ENCODE measurements around the gene CD82.

Gene CD82

DNA sequence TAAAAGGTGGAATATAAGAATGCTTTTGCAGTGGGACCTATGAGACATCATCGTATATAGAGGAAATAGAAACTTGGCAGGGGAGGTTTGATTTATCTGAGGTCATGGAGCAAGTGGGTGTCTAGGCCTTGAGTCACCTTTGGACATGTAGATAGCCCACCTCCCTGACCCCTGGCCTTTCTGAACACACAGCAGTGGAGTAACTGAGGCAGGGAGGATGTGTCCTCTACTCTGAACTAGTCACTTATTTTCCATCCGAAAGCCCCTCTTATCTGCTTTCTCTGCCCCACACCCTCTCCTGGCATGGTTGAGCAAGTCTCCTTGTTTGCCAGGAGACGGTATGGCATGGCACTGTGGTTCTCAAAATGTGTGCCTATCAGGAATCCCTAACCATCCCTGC lies 7.9 kb downstream of the CD82 start:
- Histone ChIP-seq H3K4me1 (ENCODE audit: low read length) (peaks cover 34% of the 10 kb centered on the region), H4K20me1 (ENCODE audit: insufficient read depth, low read length) (peaks cover 99% of the 10 kb centered on the region), H3K27ac (ENCODE audit: low read length) (no peak overlapping the region), H3K4me3 (ENCODE audit: low read length) (no peak overlapping the region), H3K79me2 (ENCODE audit: low read length) (peaks cover 100% of the 10 kb centered on the region), H3K4me2 (ENCODE audit: low read length) (no peak overlapping the region), H3K27me3 (ENCODE audit: low read depth, low read length) (no peaks in the 10 kb centered on the region), H3K9ac (ENCODE audit: low read length) (no peak overlapping the region), H2AFZ (ENCODE audit: low read depth, low read length) (no peak overlapping the region), H3K9me3 (ENCODE audit: insufficient read depth, low read length) (no peaks in the 10 kb centered on the region), H3K36me3 (replicated peaks; ENCODE audit: low read depth, low read length) (peaks cover 71% of the 10 kb centered on the region)
- TF ChIP-seq, protein P1, sequence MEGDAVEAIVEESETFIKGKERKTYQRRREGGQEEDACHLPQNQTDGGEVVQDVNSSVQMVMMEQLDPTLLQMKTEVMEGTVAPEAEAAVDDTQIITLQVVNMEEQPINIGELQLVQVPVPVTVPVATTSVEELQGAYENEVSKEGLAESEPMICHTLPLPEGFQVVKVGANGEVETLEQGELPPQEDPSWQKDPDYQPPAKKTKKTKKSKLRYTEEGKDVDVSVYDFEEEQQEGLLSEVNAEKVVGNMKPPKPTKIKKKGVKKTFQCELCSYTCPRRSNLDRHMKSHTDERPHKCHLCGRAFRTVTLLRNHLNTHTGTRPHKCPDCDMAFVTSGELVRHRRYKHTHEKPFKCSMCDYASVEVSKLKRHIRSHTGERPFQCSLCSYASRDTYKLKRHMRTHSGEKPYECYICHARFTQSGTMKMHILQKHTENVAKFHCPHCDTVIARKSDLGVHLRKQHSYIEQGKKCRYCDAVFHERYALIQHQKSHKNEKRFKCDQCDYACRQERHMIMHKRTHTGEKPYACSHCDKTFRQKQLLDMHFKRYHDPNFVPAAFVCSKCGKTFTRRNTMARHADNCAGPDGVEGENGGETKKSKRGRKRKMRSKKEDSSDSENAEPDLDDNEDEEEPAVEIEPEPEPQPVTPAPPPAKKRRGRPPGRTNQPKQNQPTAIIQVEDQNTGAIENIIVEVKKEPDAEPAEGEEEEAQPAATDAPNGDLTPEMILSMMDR (IDR thresholded peaks at IDR 0.05; ENCODE audit: low read depth, low read length): no peak
- no peak for TF ChIP-seq EZH2phosphoT487 (IDR thresholded peaks at IDR 0.05; ENCODE audit: low read depth)

DNA sequence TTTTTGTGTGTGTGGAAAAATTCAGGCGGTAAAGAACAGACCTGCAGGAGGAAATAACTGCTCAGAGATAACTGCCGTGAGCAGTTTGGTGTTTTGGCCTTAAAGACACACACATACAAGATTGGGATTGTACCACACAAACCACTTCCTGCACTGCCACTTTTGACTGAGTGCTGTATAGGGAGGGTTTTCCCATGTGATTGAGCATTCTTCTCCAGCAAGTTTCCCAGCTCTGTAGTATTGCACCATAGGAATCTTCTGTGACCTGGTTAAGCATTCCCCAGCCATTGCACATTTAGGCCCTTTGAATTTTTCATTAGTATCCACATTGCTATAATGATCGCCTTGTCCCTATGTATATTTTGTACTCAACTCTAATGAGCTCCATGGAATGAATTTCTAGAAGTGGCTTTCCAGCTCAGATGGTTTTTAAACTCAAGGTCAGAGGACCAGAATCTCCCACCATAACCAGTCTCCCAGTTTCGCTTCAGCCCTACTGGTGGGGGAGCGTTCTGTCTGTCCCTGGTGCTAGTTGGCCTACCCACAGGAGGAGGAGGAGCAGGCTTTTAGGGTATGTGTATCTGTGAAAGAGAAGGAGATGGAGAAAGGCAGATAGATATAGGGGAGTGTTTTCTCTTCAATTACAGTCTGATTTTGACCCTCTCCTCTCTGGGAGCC lies 9.3 kb downstream of the CD82 start:
- TF ChIP-seq, protein P1 (IDR thresholded peaks at IDR 0.05; ENCODE audit: low read depth, low read length): no peak
- TF ChIP-seq EZH2phosphoT487 (IDR thresholded peaks at IDR 0.05; ENCODE audit: low read depth): no peak
- Histone ChIP-seq H3K4me1 (ENCODE audit: low read length) (peaks cover 20% of the 10 kb centered on the region), H3K9ac (ENCODE audit: low read length) (no peak overlapping the region), H2AFZ (ENCODE audit: low read depth, low read length) (no peak overlapping the region), H3K4me2 (ENCODE audit: low read length) (no peak overlapping the region), H4K20me1 (ENCODE audit: insufficient read depth, low read length) (peaks cover 99% of the 10 kb centered on the region), H3K27ac (ENCODE audit: low read length) (no peak overlapping the region), H3K9me3 (ENCODE audit: insufficient read depth, low read length) (no peaks in the 10 kb centered on the region), H3K79me2 (ENCODE audit: low read length) (peaks cover 100% of the 10 kb centered on the region), H3K4me3 (ENCODE audit: low read length) (no peak overlapping the region), H3K36me3 (replicated peaks; ENCODE audit: low read depth, low read length) (peaks cover 67% of the 10 kb centered on the region), H3K27me3 (ENCODE audit: low read depth, low read length) (no peaks in the 10 kb centered on the region)

DNA sequence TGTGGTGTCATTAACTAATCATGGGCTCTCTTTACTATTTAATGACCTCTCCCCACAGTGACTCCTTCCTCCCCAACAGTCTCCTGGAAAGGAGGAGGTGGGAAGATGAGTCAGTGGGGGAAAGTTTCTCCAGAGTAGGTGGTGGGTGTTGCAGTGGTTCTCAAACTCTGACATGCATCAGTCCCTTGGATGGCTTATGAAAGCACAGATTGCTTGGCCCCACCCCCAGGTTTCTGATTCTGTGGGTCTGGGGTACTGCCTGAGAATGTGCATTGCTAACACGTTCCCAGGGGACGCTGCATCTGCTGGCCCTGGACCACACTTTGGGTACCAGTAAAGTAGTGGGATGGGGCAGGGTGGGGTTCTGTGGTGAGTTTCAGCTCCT lies 9.8 kb downstream of the CD82 start:
- Histone ChIP-seq H3K4me2 (ENCODE audit: low read length) (no peak overlapping the region), H3K9ac (ENCODE audit: low read length) (no peak overlapping the region), H3K4me3 (ENCODE audit: low read length) (no peak overlapping the region), H3K27ac (ENCODE audit: low read length) (no peak overlapping the region), H2AFZ (ENCODE audit: low read depth, low read length) (no peak overlapping the region), H3K27me3 (ENCODE audit: low read depth, low read length) (no peaks in the 10 kb centered on the region), H4K20me1 (ENCODE audit: insufficient read depth, low read length) (peaks cover 99% of the 10 kb centered on the region), H3K9me3 (ENCODE audit: insufficient read depth, low read length) (no peaks in the 10 kb centered on the region), H3K4me1 (ENCODE audit: low read length) (peaks cover 16% of the 10 kb centered on the region), H3K79me2 (ENCODE audit: low read length) (peaks cover 100% of the 10 kb centered on the region), H3K36me3 (replicated peaks; ENCODE audit: low read depth, low read length) (peaks cover 62% of the 10 kb centered on the region)
- no peak for TF ChIP-seq EZH2phosphoT487 (IDR thresholded peaks at IDR 0.05; ENCODE audit: low read depth)
- TF ChIP-seq, protein P1 (IDR thresholded peaks at IDR 0.05; ENCODE audit: low read depth, low read length): no peak

DNA sequence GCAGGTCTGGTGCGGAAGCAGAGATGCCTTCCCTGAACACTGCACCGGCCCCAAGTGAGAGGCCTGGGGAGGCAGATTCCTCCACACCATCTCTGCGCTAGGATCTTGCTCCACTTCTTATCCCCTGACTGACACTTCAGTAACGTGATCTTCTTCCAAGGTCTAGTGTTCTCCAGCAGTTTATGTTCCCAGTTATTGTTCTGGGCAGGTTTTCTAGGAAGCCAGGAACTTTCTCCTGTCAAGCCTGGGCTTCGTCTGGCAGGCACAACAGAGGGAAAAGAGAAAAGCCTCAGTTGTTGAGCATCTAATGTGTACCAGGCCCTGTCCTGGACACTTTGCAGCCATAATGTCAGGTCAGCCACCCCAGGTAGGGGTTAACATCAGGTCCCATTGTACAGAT lies 10.5 kb downstream of the CD82 start:
- H3K4me2 ChIP-seq (ENCODE audit: low read length): no peak overlapping the region
- no peak overlapping the region for H3K27ac ChIP-seq (ENCODE audit: low read length)
- TF ChIP-seq, protein P1 (IDR thresholded peaks at IDR 0.05; ENCODE audit: low read depth, low read length): no peak
- no peak for TF ChIP-seq EZH2phosphoT487 (IDR thresholded peaks at IDR 0.05; ENCODE audit: low read depth)
- peaks cover 60% of the 10 kb centered on the region for H3K36me3 ChIP-seq (replicated peaks; ENCODE audit: low read depth, low read length)
- peaks cover 16% of the 10 kb centered on the region for H3K4me1 ChIP-seq (ENCODE audit: low read length)
- no peak overlapping the region for H3K9ac ChIP-seq (ENCODE audit: low read length)
- H3K79me2 ChIP-seq (ENCODE audit: low read length): peaks cover 100% of the 10 kb centered on the region
- H3K4me3 ChIP-seq (ENCODE audit: low read length): no peak overlapping the region
- no peak overlapping the region for H2AFZ ChIP-seq (ENCODE audit: low read depth, low read length)
- H3K9me3 ChIP-seq (ENCODE audit: insufficient read depth, low read length): no peaks in the 10 kb centered on the region
- H3K27me3 ChIP-seq (ENCODE audit: low read depth, low read length): no peaks in the 10 kb centered on the region
- peaks cover 99% of the 10 kb centered on the region for H4K20me1 ChIP-seq (ENCODE audit: insufficient read depth, low read length)

All from OCI-LY3 (cell line).